GM10266 (cell line): Measurements from ENCODE around the gene CLMN.

Experiments
- DNase-seq: peaks from one replicate; pipeline ENCODE4 v3.0.0; 2012; ENCODE audit errors: extremely low spot score
- CTCF ChIP-seq: IDR thresholded peaks from 2 replicates; pipeline ENCODE4 v1.5.1; 2012; ENCODE audit warnings: mild to moderate bottlenecking, low read depth; ENCODE audit not compliant: control insufficient read depth, insufficient read depth; ENCODE audit errors: missing control alignments

The CLMN gene

GRCh38 chr14:95274874-95275273 lies 44.8 kb downstream of the CLMN start:
- no peak for DNase-seq
- no peak for TF ChIP-seq CTCF

GRCh38 chr14:95274279-95274678 lies 45.4 kb downstream of the CLMN start:
- no peak for DNase-seq
- TF ChIP-seq CTCF: no peak

DNA sequence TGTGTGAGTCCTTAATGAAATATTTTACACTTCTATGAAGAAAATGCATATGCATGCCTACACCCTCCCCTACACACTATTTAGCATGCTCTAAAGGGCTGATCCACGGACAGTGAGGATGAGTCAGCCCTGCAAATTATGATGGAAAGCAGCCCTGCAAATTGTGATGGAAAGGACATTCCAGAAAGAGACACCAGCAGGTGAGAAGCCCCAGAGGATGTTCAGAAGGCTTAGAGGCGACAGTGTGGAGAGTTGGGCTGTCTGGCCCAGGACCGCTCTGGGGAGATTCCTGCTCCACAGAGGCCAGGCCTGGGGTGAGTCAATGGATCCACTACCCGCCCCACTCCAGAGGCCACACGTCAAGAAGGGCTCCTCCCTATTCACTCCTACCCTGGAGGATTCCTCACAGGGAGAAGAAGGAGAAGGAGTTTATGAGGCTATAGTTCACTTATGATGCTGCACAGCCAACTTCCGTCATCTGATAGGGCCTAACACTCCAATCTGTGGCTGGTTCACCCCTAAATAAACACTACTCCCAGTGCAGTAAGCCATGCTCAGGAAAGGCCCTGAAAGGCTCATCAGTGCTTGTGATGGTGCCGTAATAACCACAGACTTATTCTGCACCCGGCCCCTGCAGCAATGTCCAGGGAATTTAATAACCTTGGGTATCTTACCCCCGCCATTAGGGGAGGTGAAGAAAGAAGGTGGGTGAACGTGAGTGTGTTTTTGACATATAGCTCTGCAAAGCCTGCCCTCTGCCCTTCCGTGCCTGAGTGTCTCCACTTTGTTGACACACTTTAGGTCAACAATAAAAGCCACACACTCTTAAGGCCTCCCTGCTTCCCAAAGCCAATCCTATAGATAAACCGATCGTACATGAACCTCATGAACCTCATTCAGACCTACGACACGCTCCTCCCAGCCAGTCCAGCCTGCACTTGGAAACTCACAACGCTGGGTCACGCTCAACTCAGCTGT lies 46.4 kb downstream of the CLMN start:
- DNase-seq: no peak
- TF ChIP-seq CTCF: no peak

- no peak for DNase-seq
- TF ChIP-seq CTCF: no peak
Observed at GRCh38 chr14:95272057-95272456, 47.7 kb downstream of the CLMN start.

- no peak for DNase-seq
- TF ChIP-seq CTCF: no peak
Observed at GRCh38 chr14:95270203-95270602, 49.5 kb downstream of the CLMN start.

GRCh38 chr14:95269493-95269892 lies 50.2 kb downstream of the CLMN start:
- TF ChIP-seq CTCF: no peak
- no peak for DNase-seq

- TF ChIP-seq CTCF: no peak
- no peak for DNase-seq
Observed at GRCh38 chr14:95268350-95268749, 51.4 kb downstream of the CLMN start.
